ENCODE data around the gene MED27.

DNA sequence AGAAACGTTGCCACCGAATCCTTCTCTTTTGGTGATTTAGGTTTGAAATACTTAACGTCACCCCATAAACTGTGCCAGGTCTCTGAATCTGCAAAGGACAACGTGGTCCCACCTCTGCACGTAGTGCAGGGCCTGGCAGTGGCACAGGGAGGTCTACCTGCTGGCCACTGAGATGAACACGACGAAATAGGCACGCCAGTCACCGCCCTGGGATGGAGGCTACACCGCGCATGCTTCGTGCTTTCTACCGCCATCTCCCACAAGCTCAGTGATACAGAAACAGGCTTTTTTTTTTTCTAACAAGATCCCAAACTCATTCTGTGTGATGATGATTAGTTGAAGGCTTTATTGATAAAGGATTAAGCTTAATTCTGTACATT lies 199.8 kb downstream of the MED27 start:
- TF ChIP-seq CTCF (IDR thresholded peaks at IDR 0.05; ENCODE audit: borderline replicate concordance, extremely low read depth, low read length, poor library complexity, severe bottlenecking) (no peak), EZH2 (IDR thresholded peaks at IDR 0.05; ENCODE audit: borderline replicate concordance, low read depth, low read length, severe bottlenecking) (no peak)

Data from DND-41 (cell line).